NCI-H510A (cell line): ENCODE data around the gene ASPDH.

Experiments
- DNase-seq: peaks from one replicate; lab custom pipeline; 2025; lab: John Stamatoyannopoulos, UW

ASPDH gene

GRCh38 chr19:50496189-50497021, 17.3 kb downstream of the ASPDH start:
- no peak for DNase-seq

- no peak for DNase-seq
Measured at GRCh38 chr19:50495020-50495531, 18.6 kb downstream of the ASPDH start.

- DNase-seq = no peak
Measured at GRCh38 chr19:50494186-50495019, 19.3 kb downstream of the ASPDH start.

GRCh38 chr19:50493171-50493570, 20.5 kb downstream of the ASPDH start:
- DNase-seq = no peak

- no peak for DNase-seq
Measured at GRCh38 chr19:50492303-50493052, 21.2 kb downstream of the ASPDH start.

GRCh38 chr19:50490991-50491472, 22.7 kb downstream of the ASPDH start:
- DNase-seq = no peak

- no peak for DNase-seq
Measured at GRCh38 chr19:50490411-50490811, 23.3 kb downstream of the ASPDH start.

- DNase-seq = no peak
Measured at GRCh38 chr19:50489461-50490011, 24.2 kb downstream of the ASPDH start.

- no peak for DNase-seq
Measured at GRCh38 chr19:50488389-50489194, 25.1 kb downstream of the ASPDH start.

GRCh38 chr19:50486823-50487515, 26.7 kb downstream of the ASPDH start:
- DNase-seq = no peak

- DNase-seq = no peak
Measured at GRCh38 chr19:50485284-50485955, 28.3 kb downstream of the ASPDH start.

- DNase-seq = no peak
Measured at GRCh38 chr19:50482916-50483315, 30.8 kb downstream of the ASPDH start.

GRCh38 chr19:50482271-50482855, 31.4 kb downstream of the ASPDH start:
- no peak for DNase-seq

- no peak for DNase-seq
Measured at GRCh38 chr19:50481351-50482149, 32.2 kb downstream of the ASPDH start.

- DNase-seq = no peak
Measured at GRCh38 chr19:50480281-50481111, 33.2 kb downstream of the ASPDH start.

- DNase-seq = no peak
Measured at GRCh38 chr19:50479761-50480251, 33.9 kb downstream of the ASPDH start.
